OCI-LY7 (cell line): ENCODE results near the gene PIH1D2. TPM values are rescaled to one million over a fixed set of nuclear protein-coding genes. Genes with fewer than 3 reads are reported as not detected.

ENCODE experiments used
- BruUV-seq: library from RNA; stranded (reverse); fragments of 400-500 nt; replicated peaks from 2 replicates; lab custom pipeline; 2021; lab: Mats Ljungman, UMichigan
- CTCF ChIA-PET: fragments of 300-600 bp; sonication (Branson Sonifier 250); formaldehyde crosslinking; loops from one replicate; lab custom pipeline; 2022; ENCODE audit warnings: antibody characterized with exemption; ENCODE audit not compliant: unreplicated experiment; lab: Charles Lee
- POLR2A ChIA-PET: fragments of 300-600 bp; sonication (Branson Sonifier 250); formaldehyde crosslinking; loops from one replicate; lab custom pipeline; 2022; ENCODE audit warnings: antibody characterized with exemption; lab: Charles Lee
- DNase-seq: peaks from one replicate; pipeline ENCODE4 v3.0.0-alpha.2; 2015; ENCODE audit warnings: low spot score
- H2AFZ ChIP-seq: fragments of 200-600 bp; sonication (generic), shearing (Covaris generic); 2 replicates; pipeline ENCODE4 v1.6.1; 2014; ENCODE audit warnings: mild to moderate bottlenecking, antibody characterized with exemption, low read length, moderate library complexity
- H3K27ac ChIP-seq: fragments of 200-600 bp; sonication (generic); 2 replicates; pipeline ENCODE4 v1.5.1; 2014; ENCODE audit warnings: mixed run types, low read depth, mild to moderate bottlenecking, moderate library complexity, low read length, inconsistent platforms; ENCODE audit not compliant: poor library complexity, severe bottlenecking
- H3K36me3 ChIP-seq: fragments of 200-600 bp; sonication (generic); 2 replicates; pipeline ENCODE4 v1.6.1; 2014; ENCODE audit warnings: mild to moderate bottlenecking, antibody characterized with exemption, low read length, moderate library complexity, mixed read lengths; ENCODE audit not compliant: insufficient read depth
- H3K4me1 ChIP-seq: fragments of 200-600 bp; sonication (generic); 2 replicates; pipeline ENCODE4 v1.5.1; 2014; ENCODE audit warnings: mild to moderate bottlenecking, low read length; ENCODE audit not compliant: insufficient read depth, poor library complexity, severe bottlenecking
- H3K4me2 ChIP-seq: fragments of 200-600 bp; sonication (generic); 2 replicates; pipeline ENCODE4 v1.6.1; 2014; ENCODE audit warnings: mild to moderate bottlenecking, low read length
- H3K4me3 ChIP-seq: fragments of 200-600 bp; sonication (generic); 2 replicates; pipeline ENCODE4 v1.5.1; 2014; ENCODE audit warnings: mild to moderate bottlenecking, low read depth, low read length; ENCODE audit not compliant: poor library complexity, severe bottlenecking
- H3K79me2 ChIP-seq: fragments of 200-600 bp; sonication (generic); 2 replicates; pipeline ENCODE4 v1.6.1; 2016; ENCODE audit warnings: low read depth, mild to moderate bottlenecking, low read length, moderate library complexity, mixed read lengths; ENCODE audit not compliant: insufficient read depth
- H3K9me2 ChIP-seq: fragments of 200-600 bp; sonication (generic); 2 replicates; pipeline ENCODE4 v1.6.1; 2016; ENCODE audit warnings: mild to moderate bottlenecking, low read length, mixed read lengths; ENCODE audit not compliant: insufficient read depth
- H3K9me3 ChIP-seq: fragments of 200-600 bp; sonication (generic); 2 replicates; pipeline ENCODE4 v1.6.1; 2014; ENCODE audit warnings: mild to moderate bottlenecking, mixed run types, low read length, mixed read lengths
- H4K20me1 ChIP-seq: fragments of 200-600 bp; sonication (generic); 2 replicates; pipeline ENCODE4 v1.6.1; 2014; ENCODE audit warnings: mild to moderate bottlenecking, antibody characterized with exemption, low read length, moderate library complexity, mixed read lengths; ENCODE audit not compliant: insufficient read depth
- EZH2phosphoT487 ChIP-seq: fragments of 200-600 bp; sonication (generic); IDR thresholded peaks from 2 replicates; pipeline ENCODE4 v1.6.1; 2018; ENCODE audit warnings: low read depth, borderline replicate concordance, mild to moderate bottlenecking, mixed run types, antibody characterized with exemption, low read length, moderate library complexity, mixed read lengths
- intact Hi-C: fragments of 100-400 bp; cut with micrococcal nuclease; formaldehyde crosslinking; loops from one replicate; pipeline ENCODE4 v1.10.0; 2022; ENCODE audit not compliant: unreplicated experiment
- total RNA-seq, 2 experiments: library from RNA; depleted of rRNA in 1 of 2; stranded (reverse); fragments of >200 nt in 1 of 2; shearing (Covaris generic) in 1 of 2; gene quantifications; 2 replicates each; pipeline ENCODE4 v1.2.3, GENCODE V29; 2014 to 2022
- TF ChIP-seq, protein P1 (sequence below): fragments of 200-600 bp; sonication (generic); conservative IDR thresholded peaks from 2 replicates; pipeline ENCODE4 v1.5.1; 2014; ENCODE audit warnings: mild to moderate bottlenecking, antibody characterized with exemption, low read length, moderate library complexity, mixed read lengths

Gene PIH1D2
- total RNA-seq, 2 experiments from 2014 or later: 1.3 to 2.6 TPM

- DNase-seq: no peak
- no peak overlapping the region for H2AFZ ChIP-seq
- no peaks in the 10 kb centered on the region for H3K79me2 ChIP-seq
- ChIA-PET CTCF (no interaction called here), POLR2A (interaction anchor here (0.5 to 1.4 kb wide), 5 partner anchors 15 to 64 kb away, joined by 3 to 5 read pairs (median 3); partner anchors contain the start of gene DLAT)
- H3K4me3 ChIP-seq: no peak overlapping the region
- no peaks in the 10 kb centered on the region for H3K9me3 ChIP-seq
- no peak overlapping the region for H3K4me2 ChIP-seq
- no peaks in the 10 kb centered on the region for H3K4me1 ChIP-seq
- peaks cover 95% of the 10 kb centered on the region for H3K36me3 ChIP-seq
- H3K9me2 ChIP-seq: no peaks in the 10 kb centered on the region
- intact Hi-C loops: no loop called here
- no peaks in the 10 kb centered on the region for H4K20me1 ChIP-seq
- TF ChIP-seq, protein P1, sequence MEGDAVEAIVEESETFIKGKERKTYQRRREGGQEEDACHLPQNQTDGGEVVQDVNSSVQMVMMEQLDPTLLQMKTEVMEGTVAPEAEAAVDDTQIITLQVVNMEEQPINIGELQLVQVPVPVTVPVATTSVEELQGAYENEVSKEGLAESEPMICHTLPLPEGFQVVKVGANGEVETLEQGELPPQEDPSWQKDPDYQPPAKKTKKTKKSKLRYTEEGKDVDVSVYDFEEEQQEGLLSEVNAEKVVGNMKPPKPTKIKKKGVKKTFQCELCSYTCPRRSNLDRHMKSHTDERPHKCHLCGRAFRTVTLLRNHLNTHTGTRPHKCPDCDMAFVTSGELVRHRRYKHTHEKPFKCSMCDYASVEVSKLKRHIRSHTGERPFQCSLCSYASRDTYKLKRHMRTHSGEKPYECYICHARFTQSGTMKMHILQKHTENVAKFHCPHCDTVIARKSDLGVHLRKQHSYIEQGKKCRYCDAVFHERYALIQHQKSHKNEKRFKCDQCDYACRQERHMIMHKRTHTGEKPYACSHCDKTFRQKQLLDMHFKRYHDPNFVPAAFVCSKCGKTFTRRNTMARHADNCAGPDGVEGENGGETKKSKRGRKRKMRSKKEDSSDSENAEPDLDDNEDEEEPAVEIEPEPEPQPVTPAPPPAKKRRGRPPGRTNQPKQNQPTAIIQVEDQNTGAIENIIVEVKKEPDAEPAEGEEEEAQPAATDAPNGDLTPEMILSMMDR: no peak
- no TSS peak for BruUV-seq
- H3K27ac ChIP-seq: no peak overlapping the region
Measured at GRCh38 chr11:112042161-112042960, 31.5 kb downstream of the PIH1D2 start.

DNA sequence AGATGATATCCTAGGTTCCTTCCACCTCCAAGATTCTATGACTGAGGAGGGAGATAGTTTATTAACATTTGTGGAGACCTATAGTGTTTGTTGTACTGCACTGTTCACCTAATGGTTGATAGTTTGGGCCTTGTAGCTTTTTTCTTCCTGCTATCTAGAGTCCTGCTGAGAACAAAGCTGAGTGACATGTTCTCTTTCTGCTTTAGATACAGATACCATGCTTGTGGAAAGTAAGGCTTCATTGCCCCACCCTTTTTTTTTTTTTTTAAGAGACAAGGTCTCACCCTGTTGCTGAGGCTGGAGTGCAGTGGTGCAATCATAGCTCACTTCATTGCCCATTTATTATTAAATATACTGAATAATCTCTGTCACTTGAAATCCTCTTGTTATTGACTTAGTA is 36.3 kb downstream of the PIH1D2 start:
- ChIA-PET CTCF (interaction anchor here (1.0 kb wide), 1 partner anchor 21 kb away, joined by 3 read pairs; no protein-coding TSS in a partner anchor), POLR2A (interaction anchor here (0.6 to 0.7 kb wide), 2 partner anchors 25 to 93 kb away, joined by 3 to 5 read pairs; no protein-coding TSS in a partner anchor)
- no TSS peak for BruUV-seq
- Histone ChIP-seq H3K36me3 (peaks cover 85% of the 10 kb centered on the region), H2AFZ (no peak overlapping the region), H3K4me1 (no peaks in the 10 kb centered on the region), H3K9me2 (no peaks in the 10 kb centered on the region), H3K79me2 (no peaks in the 10 kb centered on the region), H4K20me1 (0 out of 2 replicates have a peak, but pooled peaks cover under 1% of the 10 kb centered on the region), H3K4me2 (no peak overlapping the region), H3K9me3 (no peaks in the 10 kb centered on the region), H3K4me3 (no peak overlapping the region), H3K27ac (no peak overlapping the region)
- intact Hi-C loops: no loop called here
- no peak for DNase-seq
- TF ChIP-seq, protein P1: no peak
- no peak for TF ChIP-seq EZH2phosphoT487

DNA sequence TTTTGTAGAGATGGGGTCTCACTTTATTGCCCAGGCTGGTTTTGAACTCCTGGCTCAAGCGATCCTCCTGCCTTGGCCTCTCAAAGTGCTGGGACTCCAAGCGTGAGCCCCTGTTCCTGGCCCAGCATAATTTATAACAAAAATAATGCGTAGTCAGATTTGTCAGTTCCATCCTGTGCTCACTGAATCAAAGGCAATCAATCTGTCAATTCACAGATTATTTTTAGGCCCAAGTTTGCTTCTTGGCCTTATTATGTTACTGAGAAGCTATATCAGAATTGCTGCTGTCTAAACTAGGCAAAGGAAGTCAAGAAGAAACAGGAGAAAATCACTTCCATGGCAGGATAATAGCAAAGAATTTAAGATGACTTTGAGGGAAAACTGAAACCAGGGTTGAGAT is 39.9 kb downstream of the PIH1D2 start:
- H3K9me3 ChIP-seq: no peaks in the 10 kb centered on the region
- intact Hi-C loops: no loop called here
- H3K4me3 ChIP-seq: no peak overlapping the region
- no peaks in the 10 kb centered on the region for H3K4me1 ChIP-seq
- no peak overlapping the region for H2AFZ ChIP-seq
- H3K27ac ChIP-seq: no peak overlapping the region
- H3K4me2 ChIP-seq: no peak overlapping the region
- no TSS peak for BruUV-seq
- DNase-seq: no peak
- H3K36me3 ChIP-seq: peaks cover 88% of the 10 kb centered on the region
- H3K79me2 ChIP-seq: no peaks in the 10 kb centered on the region
- 0 out of 2 replicates have a peak, but pooled peaks cover 3% of the 10 kb centered on the region for H4K20me1 ChIP-seq
- ChIA-PET POLR2A (interaction anchor here (1.0 kb wide), 1 partner anchor 8 kb away, joined by 3 read pairs; no protein-coding TSS in a partner anchor), CTCF (no interaction called here)
- H3K9me2 ChIP-seq: no peaks in the 10 kb centered on the region
- no peak for TF ChIP-seq EZH2phosphoT487
- TF ChIP-seq, protein P1: no peak
